C4-2B (cell line): ENCODE results near the gene CARD14.

Source experiments
- CTCF ChIP-seq: fragments of 450-650 bp; conservative IDR thresholded peaks from 2 replicates; pipeline ENCODE4 v1.5.1; 2017; ENCODE audit warnings: mild to moderate bottlenecking
- ZFX ChIP-seq: fragments of 450-650 bp; IDR thresholded peaks from 2 replicates; pipeline ENCODE4 v1.6.1; 2017

GRCh38 chr17:80164185-80164584 is 5.6 kb upstream of the CARD14 start:
- no peak for TF ChIP-seq ZFX
- no peak for TF ChIP-seq CTCF
